ENCODE data around the gene PKP4.

PKP4 gene

GRCh38 chr2:158497486-158497885 is 40.7 kb downstream of the PKP4 start:
- DNase-seq (ENCODE audit: low spot score) = no peak

- DNase-seq (ENCODE audit: low spot score) = no peak
These were observed 41.4 kb downstream of the PKP4 start for GRCh38 chr2:158498043-158498748.

GRCh38 chr2:158498749-158499136 is 42.0 kb downstream of the PKP4 start:
- DNase-seq (ENCODE audit: low spot score) = no peak

- no peak for DNase-seq (ENCODE audit: low spot score)
These were observed 42.6 kb downstream of the PKP4 start for GRCh38 chr2:158499383-158499782.

- DNase-seq (ENCODE audit: low spot score) = no peak
These were observed 43.6 kb downstream of the PKP4 start for GRCh38 chr2:158500333-158500732.

GRCh38 chr2:158501301-158501700 is 44.5 kb downstream of the PKP4 start:
- no peak for DNase-seq (ENCODE audit: low spot score)

GRCh38 chr2:158502974-158503373 is 46.2 kb downstream of the PKP4 start:
- DNase-seq (ENCODE audit: low spot score) = no peak

GRCh38 chr2:158504088-158504487 is 47.3 kb downstream of the PKP4 start:
- no peak for DNase-seq (ENCODE audit: low spot score)

GRCh38 chr2:158505448-158505934 is 48.7 kb downstream of the PKP4 start:
- no peak for DNase-seq (ENCODE audit: low spot score)

- DNase-seq (ENCODE audit: low spot score) = no peak
These were observed 50.4 kb downstream of the PKP4 start for GRCh38 chr2:158507141-158507540.

GRCh38 chr2:158507679-158508078 is 50.9 kb downstream of the PKP4 start:
- DNase-seq (ENCODE audit: low spot score) = no peak

GRCh38 chr2:158509928-158510797 is 53.4 kb downstream of the PKP4 start:
- DNase-seq (ENCODE audit: low spot score) = no peak

GRCh38 chr2:158510887-158511286 is 54.1 kb downstream of the PKP4 start:
- no peak for DNase-seq (ENCODE audit: low spot score)

- no peak for DNase-seq (ENCODE audit: low spot score)
These were observed 55.0 kb downstream of the PKP4 start for GRCh38 chr2:158511706-158512105.

- no peak for DNase-seq (ENCODE audit: low spot score)
These were observed 55.6 kb downstream of the PKP4 start for GRCh38 chr2:158512323-158512722.

- no peak for DNase-seq (ENCODE audit: low spot score)
These were observed 57.1 kb downstream of the PKP4 start for GRCh38 chr2:158513841-158514240.

GRCh38 chr2:158518084-158518483 is 61.3 kb downstream of the PKP4 start:
- no peak for DNase-seq (ENCODE audit: low spot score)

GRCh38 chr2:158519481-158519880 is 62.7 kb downstream of the PKP4 start:
- no peak for DNase-seq (ENCODE audit: low spot score)

- no peak for DNase-seq (ENCODE audit: low spot score)
These were observed 72.9 kb downstream of the PKP4 start for GRCh38 chr2:158529379-158530259.

- DNase-seq (ENCODE audit: low spot score) = no peak
These were observed 74.1 kb downstream of the PKP4 start for GRCh38 chr2:158530829-158531228.

- no peak for DNase-seq (ENCODE audit: low spot score)
These were observed 76.3 kb downstream of the PKP4 start for GRCh38 chr2:158533009-158533408.
